KBM-7 (cell line): ENCODE measurements around the gene PRPSAP1.
A peak's percentile ranks its signal among the peaks of the same experiment; 100 is the strongest.

Experiments
- DNase-seq: peaks from one replicate; pipeline ENCODE4 v3.0.0-alpha.2; 2015
- in situ Hi-C: fragments of 300-500 bp; cut with MboI; formaldehyde crosslinking; loops from 2 replicates; pipeline ENCODE4 v1.14.3; 2020; ENCODE audit warnings: low sequenced_read_pairs, low pct_unique_long_range_greater_than_20kb, mixed read lengths

PRPSAP1 gene

GRCh38 chr17:76353599-76354316 is at the start of gene PRPSAP1:
TSS of gene PRPSAP1 (minus strand) at chr17:76353916. CDS start at chr17:76353703, 213 bp downstream.
- DNase-seq, result peak; percentile 96
- in situ Hi-C loops, result no loop called here

GRCh38 chr17:76402711-76403110 is 49.0 kb upstream of the PRPSAP1 start:
- in situ Hi-C loops, result no loop called here
- DNase-seq, result no peak

GRCh38 chr17:76399175-76400172 is 45.8 kb upstream of the PRPSAP1 start:
- DNase-seq, result no peak
- in situ Hi-C loops, result loop anchor here (10.0 kb wide), 1 partner anchor 95 kb away; the partner anchor contains the start of gene QRICH2

- in situ Hi-C loops, result loop anchor here (10.0 kb wide), 1 partner anchor 94 kb away; the partner anchor contains the start of gene QRICH2
These were observed 44.9 kb upstream of the PRPSAP1 start for GRCh38 chr17:76398523-76399174.

GRCh38 chr17:76397687-76398522 is 44.2 kb upstream of the PRPSAP1 start:
- in situ Hi-C loops, result loop anchor here (10.0 kb wide), 1 partner anchor 93 kb away; the partner anchor contains the start of gene QRICH2
- peak; percentile 80 for DNase-seq

More at GRCh38 chr17:76398523-76399174, 44.9 kb upstream of the PRPSAP1 start:
- no peak for DNase-seq

- no peak for DNase-seq
- in situ Hi-C loops, result loop anchor here (10.0 kb wide), 1 partner anchor 92 kb away; the partner anchor contains the start of gene QRICH2
These were observed 43.5 kb upstream of the PRPSAP1 start for GRCh38 chr17:76397184-76397583.

GRCh38 chr17:76395980-76396379 is 42.3 kb upstream of the PRPSAP1 start:
- no peak for DNase-seq
- in situ Hi-C loops, result loop anchor here (10.0 kb wide), 1 partner anchor 91 kb away; the partner anchor contains the start of gene QRICH2

- DNase-seq, result no peak
- in situ Hi-C loops, result loop anchor here (10.0 kb wide), 1 partner anchor 89 kb away; the partner anchor contains the start of gene QRICH2
These were observed 40.5 kb upstream of the PRPSAP1 start for GRCh38 chr17:76394166-76394565.

GRCh38 chr17:76391200-76391715 is 37.5 kb upstream of the PRPSAP1 start:
- in situ Hi-C loops, result loop anchor here (10.0 kb wide), 1 partner anchor 86 kb away; the partner anchor contains the start of gene QRICH2

GRCh38 chr17:76390003-76390421 is 36.3 kb upstream of the PRPSAP1 start:
- DNase-seq, result no peak

More at GRCh38 chr17:76391200-76391715, 37.5 kb upstream of the PRPSAP1 start:
- no peak for DNase-seq

GRCh38 chr17:76388966-76389888 is 35.5 kb upstream of the PRPSAP1 start:
- in situ Hi-C loops, result no loop called here
- no peak for DNase-seq

More at GRCh38 chr17:76390003-76390421, 36.3 kb upstream of the PRPSAP1 start:
- in situ Hi-C loops, result loop anchor here (10.0 kb wide), 1 partner anchor 85 kb away; the partner anchor contains the start of gene QRICH2

- no peak for DNase-seq
- in situ Hi-C loops, result no loop called here
These were observed 33.5 kb upstream of the PRPSAP1 start for GRCh38 chr17:76386966-76387765.

GRCh38 chr17:76385892-76386786 is 32.4 kb upstream of the PRPSAP1 start:
- in situ Hi-C loops, result no loop called here
- peak; percentile 89 for DNase-seq

- in situ Hi-C loops, result no loop called here
These were observed 31.5 kb upstream of the PRPSAP1 start for GRCh38 chr17:76384987-76385891.

More at GRCh38 chr17:76384987-76385891, 31.5 kb upstream of the PRPSAP1 start:
- no peak for DNase-seq
